GM19468 (cell line): ENCODE data around the gene AVP.

Experiments
- ATAC-seq: cut with Tn5 transposase; IDR thresholded peaks from one replicate; pipeline ENCODE4 v1.9.1; 2021; ENCODE audit warnings: mild to moderate bottlenecking, moderate library complexity, moderate number of reproducible peaks; ENCODE audit not compliant: unreplicated experiment; ENCODE audit errors: extremely low read depth

AVP gene

GRCh38 chr20:3111507-3111906, 27.0 kb upstream of the AVP start:
- no peak for ATAC-seq

- no peak for ATAC-seq
Measured at GRCh38 chr20:3109350-3110302, 25.1 kb upstream of the AVP start.

- no peak for ATAC-seq
Measured at GRCh38 chr20:3107464-3108025, 23.0 kb upstream of the AVP start.

GRCh38 chr20:3106658-3107463, 22.3 kb upstream of the AVP start:
- ATAC-seq = no peak

DNA sequence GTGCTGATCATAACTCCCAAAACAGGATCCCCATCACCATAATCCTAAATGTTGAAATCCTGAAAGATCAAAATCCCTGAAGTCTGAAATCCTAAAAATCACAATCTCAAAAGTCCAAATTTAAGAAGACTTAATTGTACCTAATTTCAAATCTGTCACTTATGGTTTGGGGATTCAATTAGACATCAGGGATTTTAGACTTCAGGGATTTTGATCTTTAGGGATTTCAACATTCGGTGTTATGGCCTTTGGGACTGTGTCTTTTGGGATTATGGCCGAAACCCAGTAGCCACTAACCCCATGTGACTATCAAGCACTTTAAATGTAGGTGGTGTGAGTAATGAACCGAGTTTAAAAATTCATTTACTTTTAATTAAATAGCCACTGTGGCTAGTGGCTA, 21.7 kb upstream of the AVP start:
- no peak for ATAC-seq

- ATAC-seq = no peak
Measured at GRCh38 chr20:3105256-3106137, 21.0 kb upstream of the AVP start.

DNA sequence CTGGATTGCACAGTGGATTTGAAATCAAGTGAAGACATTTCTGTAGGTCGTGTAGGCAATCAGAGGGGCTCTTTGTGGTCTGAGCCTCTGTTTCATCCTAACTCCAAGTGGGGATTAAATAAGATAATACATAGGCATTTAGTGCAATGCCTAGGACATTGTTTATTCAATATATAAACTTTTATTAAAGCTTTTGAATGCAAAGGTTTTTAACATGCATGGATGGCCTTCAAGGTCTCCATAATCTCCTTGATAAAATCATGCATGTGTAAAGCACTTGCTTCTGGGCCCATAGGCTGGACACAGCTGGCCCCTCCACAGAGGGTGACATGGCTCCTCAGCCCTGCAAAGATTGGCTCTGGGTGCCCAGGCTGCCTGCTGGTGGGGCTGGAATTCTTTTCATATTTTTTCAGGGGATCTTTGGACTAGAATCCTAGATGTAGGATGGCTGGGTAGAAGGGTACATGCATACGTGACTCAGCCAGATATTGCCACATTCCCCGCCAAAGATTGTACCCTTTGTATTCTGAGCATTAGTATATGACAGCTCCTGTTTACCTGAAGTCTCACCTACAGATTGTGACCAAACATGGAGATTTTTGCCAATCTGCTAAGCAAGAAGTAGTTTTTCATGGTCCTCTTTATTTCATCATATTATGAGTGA, 19.0 kb upstream of the AVP start:
- no peak for ATAC-seq

DNA sequence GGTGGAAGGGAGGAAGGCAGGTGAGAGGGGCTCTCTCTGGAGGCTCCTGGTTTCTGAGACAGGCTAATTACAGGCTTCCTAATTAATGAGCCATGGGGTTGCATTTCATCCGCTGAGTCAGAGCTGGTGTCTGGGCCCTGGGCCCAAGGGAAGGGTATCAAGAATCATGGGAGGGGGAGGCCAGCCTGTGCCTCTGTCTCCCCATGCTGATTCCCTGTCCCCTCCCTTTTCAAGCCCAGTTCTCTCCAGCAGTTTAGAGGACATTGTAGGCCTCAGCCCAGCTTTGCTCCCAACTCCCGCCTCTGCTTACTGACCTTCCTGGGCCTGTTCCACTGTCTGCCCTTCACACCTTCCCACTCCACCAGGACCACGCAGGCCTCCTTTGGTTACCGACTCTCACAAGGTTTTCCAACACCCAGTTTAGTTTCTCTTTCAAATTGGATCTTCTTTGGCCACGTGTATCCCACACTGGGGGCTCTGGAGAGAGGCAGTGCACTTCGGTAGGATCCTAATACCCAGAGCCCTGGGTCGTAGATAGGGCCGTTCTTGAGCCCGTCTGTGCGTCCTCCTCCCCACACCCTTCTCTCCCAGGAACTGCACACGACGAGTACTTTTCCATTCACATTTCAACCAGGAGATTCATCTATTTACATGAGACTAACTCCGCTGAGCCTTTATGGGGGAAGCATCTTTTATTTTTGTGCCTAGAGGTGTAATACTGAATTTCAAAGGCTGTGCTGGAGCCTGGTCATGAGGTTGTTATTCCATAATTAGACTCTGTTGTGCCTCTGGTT, 18.2 kb upstream of the AVP start:
- ATAC-seq = no peak

GRCh38 chr20:3101737-3102574, 17.4 kb upstream of the AVP start:
- ATAC-seq = no peak

DNA sequence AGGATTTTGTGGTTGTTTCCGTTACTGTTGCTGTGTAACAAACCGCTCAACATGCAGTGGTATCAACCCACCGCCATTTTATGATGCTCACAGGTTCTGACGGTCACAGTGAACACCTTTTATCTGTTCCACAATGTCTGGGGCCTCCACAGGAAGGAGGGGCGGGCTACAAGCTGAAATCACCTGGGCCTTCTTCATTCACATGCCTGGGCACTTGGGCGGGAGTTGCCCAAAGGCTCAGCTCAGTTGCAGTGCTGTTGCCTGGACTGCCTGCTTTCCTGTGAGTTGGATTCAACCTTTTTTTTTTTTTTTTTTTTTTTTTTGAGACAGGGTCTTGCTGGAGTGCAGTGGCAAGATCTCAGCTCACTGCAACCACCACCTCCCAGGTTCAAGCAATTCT, 16.7 kb upstream of the AVP start:
- no peak for ATAC-seq

- no peak for ATAC-seq
Measured at GRCh38 chr20:3100480-3100879, 16.0 kb upstream of the AVP start.

DNA sequence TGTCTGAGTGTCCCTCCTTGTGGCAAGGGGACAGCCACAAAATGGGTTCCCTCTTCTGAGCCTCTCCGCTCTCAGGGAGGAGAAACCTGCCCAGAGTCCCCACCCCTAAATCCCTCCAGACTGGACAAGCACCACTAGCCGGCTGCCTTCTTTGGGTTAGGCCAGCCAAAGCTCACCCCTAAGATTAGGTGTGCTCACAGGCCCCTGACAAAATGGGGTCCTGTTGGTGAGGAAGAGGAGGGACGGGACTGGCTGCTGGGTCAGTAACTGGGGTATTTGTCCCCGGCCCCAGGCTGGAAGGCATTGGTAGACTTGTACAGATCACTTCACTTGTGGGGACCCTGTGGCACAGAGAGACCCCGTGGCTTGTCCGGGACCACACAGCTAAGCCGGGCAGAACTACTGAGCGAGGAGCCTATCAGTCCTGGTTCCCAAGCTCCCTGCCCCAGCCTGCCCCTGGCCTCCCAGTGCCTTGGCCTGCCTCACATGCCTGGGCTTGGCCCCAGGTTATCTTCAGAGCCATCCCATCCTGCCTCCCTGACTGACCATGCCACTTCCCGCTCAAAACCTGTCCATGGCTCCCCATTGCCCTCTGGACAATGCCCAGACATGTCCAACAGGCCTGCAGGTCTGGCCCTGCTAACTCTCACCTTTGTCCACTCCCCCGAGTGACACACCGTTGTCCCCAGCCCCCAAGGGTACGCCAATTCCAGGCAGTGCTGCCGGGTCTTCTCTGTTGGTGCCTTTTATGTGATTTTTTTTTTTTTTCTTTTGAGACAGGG, 10.5 kb upstream of the AVP start:
- ATAC-seq = no peak

DNA sequence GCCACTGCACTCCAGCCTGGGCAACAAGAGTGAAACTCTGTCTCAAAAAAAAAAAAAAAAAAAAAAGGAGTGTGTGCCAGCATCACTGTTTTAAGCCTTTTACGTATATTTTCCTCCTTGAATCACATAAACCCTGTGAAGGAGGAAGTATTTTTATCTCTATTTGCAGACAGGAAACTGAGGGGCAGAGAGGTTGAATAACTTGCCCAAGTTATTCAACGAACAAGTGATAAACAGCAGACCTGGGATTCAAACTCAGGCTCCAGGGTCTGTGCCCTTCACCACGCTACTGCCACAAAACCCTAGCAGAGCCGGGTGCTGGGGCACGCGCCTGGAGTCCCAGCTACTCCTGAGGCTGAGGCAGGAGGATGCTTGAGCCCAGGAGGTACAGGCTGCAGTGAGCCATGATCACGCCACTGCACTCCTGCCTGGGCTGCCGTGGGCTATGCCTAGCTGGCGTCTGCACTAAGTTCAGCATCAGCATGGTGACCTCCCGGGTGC, 9.4 kb upstream of the AVP start:
- no peak for ATAC-seq

- ATAC-seq = no peak
Measured at GRCh38 chr20:3092611-3093379, 8.3 kb upstream of the AVP start.

GRCh38 chr20:3090565-3090964, 6.0 kb upstream of the AVP start:
- no peak for ATAC-seq

- no peak for ATAC-seq
Measured at GRCh38 chr20:3088031-3088430, 3.5 kb upstream of the AVP start.
